ENCODE measurements around the gene KIR3DL3.
"Not testable (repeated sequence)": the region's sequence is repeated elsewhere in the genome, so short reads cannot be mapped to it uniquely, and the experiment has no call there.

KIR3DL3 gene

GRCh38 chr19:54724142-54724541 lies at the start of gene KIR3DL3:
Gene KIR3DL3, plus strand, starts transcription at chr19:54724442. Its CDS starts 55 bp downstream, at chr19:54724497.
- no peak for DNase-seq

- peak; percentile 30 to 43 for DNase-seq
These were observed 47.9 kb upstream of the KIR3DL3 start for GRCh38 chr19:54676210-54676834.

DNA sequence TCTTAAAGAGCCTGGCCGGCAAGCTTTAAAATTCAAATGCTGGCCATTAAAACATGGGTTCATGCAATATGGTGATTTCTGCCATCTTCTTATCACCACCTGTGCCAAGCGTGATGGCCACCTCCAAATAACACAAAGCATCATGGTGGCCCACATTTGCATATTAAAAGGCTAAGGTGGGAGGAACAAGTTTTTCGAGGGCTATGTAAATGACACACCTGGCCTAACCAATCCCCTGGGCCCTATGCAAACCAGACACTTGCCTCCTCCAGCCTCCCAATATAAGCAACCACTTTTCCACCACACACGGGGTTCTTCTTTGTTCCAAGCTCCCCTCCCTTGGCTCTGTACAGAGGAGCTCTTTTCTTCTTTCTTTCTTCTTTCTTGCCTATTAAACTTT lies 47.0 kb upstream of the KIR3DL3 start:
- DNase-seq = no peak

GRCh38 chr19:54681596-54681995 lies 42.6 kb upstream of the KIR3DL3 start:
- DNase-seq = not testable (repeated sequence)

DNA sequence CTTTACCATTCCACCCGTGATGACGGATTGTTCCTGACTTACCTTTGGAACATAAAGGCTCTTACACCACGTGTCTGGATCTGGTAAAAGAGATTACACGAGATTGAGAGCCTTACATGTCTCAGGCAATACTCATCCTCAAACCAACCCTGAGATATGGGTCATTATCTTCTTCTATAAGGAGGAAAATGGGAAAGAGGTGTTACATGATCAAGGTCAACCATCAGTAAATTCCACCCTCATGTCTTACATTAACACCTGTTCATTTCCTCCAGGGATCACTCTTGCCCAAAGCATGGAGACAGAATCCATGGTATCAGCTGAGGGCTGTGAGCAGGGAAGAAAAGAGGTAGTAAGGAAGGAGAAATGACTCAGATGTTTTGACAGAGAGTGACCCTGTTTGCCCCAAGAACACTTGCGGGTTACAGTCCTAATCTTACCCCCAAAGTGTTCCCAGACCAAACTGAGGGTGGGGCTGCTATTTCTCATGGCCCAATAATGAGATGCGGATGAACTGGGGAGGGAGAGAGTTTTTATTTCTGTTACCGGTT lies 41.9 kb upstream of the KIR3DL3 start:
- no peak for DNase-seq

DNA sequence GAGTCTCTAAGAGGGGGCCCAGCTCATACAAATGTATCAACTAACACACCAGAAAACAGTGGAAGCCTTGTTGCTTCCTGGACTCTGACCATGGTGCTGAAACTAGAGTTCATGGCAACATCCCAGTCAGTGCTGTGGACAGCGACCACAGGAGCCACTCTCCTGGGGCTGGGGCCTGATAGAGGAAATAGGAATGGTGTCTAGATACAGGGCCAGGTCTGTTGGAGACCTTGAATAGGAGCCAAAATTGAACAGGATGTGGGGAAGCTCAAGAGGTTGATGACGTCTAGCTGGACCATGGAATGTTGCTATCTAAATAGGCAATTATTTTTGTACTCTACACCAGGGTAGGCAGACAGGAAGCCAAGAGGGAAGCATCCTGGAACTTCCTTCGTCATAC lies 39.7 kb upstream of the KIR3DL3 start:
- DNase-seq = no peak

DNA sequence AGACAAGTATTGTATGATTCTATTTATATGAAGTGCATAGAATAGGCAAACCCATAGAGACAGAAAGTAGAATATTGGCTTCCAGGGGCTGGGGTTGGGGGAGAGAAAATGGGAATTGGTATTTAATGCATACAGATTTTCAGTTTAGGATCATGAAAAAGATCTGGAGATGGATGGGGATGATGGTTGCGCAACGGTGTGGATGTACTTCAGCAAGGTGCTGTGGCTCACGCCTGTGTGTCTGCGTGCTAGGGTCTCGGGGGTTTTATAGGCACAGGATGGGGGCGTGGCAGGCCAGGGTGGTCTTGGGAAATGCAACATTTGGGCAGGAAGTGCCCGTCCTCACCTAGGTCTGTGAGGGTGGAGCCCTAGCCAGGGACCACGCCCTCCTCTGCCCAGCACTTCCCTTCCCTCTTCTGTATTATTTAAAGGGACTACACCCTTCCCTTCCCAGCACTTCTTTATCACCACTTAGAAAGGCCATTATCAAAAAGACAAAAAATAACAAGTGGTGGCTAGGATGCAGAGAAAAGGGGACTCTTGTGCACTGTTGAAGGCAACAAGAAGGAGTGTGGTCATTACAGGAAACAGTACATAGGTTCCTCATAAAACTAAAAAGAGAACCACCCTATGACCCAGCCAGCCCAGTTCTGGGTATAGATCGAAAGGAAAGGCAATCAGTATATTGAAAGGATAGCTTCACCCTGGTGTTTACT lies 32.5 kb upstream of the KIR3DL3 start:
- DNase-seq = no peak

GRCh38 chr19:54692298-54692615 lies 32.0 kb upstream of the KIR3DL3 start:
- no peak for DNase-seq

DNA sequence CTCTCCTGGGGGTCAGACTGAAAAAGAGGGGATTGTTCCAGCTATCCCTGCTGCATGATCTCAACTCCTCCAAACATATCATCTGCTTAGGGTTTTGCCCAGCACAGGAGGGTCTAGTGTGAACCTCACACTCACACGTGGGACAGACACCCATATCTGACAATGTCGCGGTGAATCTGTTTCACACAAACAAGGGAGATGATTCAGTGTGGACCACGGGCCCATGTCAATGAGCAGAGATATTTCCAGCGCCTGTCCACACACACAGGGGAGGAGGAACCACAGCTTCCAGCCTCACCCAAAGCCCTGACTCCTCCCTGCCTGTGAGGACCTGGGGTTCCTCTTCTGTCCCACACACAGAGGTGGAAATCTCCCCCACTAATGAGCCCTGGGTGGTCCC lies 29.6 kb upstream of the KIR3DL3 start:
- DNase-seq = no peak

DNA sequence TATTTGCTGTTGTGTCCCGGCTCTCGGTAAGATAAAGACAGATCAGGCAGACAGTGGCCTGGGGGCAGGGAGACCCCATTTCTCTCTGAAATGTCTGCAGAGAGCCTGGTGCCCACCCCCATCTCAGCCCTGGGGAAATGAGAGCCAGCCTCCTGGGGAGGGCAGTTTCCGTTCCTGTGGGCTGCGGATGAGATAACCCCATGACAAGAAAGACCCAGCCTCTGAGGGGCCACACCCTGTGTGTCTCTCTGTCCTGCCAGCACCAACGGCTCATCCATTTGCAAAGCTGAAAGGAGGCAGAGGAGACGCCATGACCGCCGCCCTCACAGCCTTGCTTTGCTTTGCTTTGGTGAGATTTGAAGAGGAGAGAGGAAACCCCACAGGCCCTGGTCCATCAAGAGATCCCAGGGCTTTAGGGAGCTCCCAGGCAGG lies 28.1 kb upstream of the KIR3DL3 start:
- DNase-seq = no peak

DNA sequence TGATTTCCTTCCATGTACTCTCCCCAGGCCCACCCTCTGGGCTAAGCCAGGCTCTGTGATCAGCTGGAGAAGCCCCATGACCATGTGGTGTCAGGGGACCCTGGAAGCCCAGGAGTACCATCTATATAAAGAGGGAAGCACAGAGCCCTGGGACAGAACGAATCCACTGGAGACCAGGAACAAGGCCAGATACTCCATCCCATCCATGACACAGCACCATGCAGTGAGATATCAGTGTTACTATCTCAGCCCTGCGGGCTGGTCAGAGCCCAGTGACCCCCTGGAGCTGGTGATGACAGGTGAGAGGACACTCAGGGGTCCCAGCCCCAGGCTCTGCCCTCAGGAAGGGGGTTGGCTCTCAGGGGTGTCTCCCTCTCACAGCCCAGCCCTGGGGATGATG lies 27.5 kb upstream of the KIR3DL3 start:
- no peak for DNase-seq

- DNase-seq = not testable (repeated sequence)
These were observed 26.5 kb upstream of the KIR3DL3 start for GRCh38 chr19:54697716-54698115.

DNA sequence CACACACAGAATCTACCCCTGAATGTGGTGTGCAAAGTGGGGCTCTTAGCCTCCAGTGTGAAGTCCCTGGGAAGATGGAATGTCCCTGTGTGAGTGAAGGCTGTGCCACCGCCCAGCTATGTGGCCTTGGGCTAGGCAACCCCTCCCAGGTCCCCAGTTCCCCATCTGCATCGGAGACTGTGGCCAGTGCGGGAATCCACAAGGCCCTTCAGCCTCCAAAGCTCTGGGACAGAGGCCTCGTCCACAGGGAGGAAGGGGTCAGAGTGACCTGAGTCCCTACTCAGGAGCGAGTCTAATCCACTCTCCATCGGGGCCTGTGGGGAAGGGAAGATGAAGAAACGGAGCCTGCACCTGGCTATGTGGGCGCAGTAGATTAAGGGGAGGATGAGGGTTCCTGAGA lies 19.3 kb upstream of the KIR3DL3 start:
- DNase-seq = no peak

GRCh38 chr19:54707962-54708361 lies 16.3 kb upstream of the KIR3DL3 start:
- DNase-seq = no peak

DNA sequence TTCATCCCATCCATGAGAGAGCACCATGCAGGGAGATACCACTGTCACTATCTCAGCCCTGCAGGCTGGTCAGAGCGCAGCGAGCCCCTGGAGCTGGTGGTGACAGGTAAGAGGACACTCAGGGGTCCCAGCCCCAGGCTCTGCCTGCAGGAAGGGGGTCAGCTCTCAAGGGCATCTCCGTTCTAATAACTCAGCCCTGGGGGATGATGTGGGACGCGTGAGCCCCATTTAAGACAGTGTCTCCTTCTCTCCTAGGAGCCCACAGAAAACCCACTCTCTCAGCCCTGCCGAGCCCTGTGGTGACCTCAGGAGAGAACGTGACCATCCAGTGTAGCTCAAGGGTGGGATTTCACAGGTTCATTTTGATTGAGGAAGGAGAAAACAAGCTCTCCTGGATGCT lies 15.5 kb upstream of the KIR3DL3 start:
- no peak for DNase-seq

DNA sequence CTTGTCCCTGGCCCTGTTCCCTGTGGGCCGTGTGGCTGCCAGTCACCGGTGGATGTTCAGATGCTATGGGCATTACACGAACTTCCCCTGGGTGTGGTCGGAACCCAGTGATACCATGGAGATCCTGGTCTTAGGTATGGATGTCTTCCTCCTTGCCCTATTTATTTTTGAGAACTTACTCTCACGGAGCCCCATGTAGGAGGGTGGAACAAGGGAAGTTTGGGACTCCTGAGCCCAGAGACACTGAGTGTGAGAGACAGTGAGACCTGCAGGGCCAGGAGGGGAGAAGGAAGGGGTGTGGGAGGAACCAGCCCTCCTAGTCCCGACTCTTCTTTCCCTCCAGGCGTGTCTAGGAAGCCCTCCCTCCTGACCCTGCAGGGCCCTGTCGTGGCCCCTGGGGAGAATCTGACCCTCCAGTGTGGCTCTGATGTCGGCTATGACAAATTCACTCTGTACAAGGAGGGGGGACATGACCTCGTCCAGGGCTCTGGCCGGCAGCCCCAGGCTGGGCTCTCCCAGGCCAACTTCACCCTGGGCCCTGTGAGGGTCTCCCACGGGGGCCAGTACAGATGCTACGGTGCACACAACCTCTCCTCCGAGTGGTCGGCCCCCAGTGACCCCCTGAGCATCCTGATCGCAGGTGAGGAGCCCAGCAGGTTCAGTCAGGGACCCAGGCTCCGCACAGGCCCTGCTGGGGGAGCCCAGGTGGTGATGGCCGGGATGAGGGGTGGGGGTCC lies 14.9 kb upstream of the KIR3DL3 start:
- no peak for DNase-seq

DNA sequence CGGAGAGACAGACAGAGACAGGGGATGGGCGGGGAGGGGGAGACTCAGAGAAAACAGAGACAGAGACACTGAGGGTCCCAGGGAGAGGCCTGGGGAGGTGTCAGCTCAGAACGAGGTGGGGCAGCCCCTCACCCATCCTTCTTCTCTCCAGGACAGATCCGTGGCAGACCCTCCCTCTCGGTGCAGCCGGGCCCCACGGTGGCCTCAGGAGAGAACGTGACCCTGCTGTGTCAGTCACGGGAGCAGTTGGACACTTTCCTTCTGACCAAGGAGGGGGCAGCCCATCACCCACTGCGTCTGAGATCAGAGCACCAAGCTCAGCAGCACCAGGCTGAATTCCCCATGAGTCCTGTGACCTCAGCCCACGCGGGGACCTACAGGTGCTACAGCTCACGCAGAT lies 14.3 kb upstream of the KIR3DL3 start:
- DNase-seq = not testable (repeated sequence)

- DNase-seq = no peak
These were observed 402 bp downstream of the KIR3DL3 start for GRCh38 chr19:54724644-54725043.

DNA sequence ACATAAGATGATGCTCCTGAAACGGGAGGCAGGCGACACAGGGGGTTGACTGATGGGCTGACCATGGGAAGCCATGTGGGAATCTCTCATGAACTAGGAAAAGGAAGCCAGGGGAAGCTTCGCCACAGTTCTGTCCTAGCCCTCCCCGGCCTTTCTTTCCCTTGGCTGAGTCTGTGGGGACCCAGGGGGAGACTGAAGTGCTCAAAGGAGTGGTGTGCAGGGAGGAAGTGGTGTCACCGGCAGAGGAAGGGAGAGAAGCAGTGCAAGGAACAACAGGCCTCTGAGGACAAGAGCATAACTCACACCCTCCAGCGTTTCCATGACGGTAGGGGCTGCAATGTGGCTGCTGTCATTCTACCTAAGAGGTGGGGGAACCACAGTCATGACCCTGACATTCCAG lies 1.1 kb downstream of the KIR3DL3 start:
- no peak for DNase-seq

DNA sequence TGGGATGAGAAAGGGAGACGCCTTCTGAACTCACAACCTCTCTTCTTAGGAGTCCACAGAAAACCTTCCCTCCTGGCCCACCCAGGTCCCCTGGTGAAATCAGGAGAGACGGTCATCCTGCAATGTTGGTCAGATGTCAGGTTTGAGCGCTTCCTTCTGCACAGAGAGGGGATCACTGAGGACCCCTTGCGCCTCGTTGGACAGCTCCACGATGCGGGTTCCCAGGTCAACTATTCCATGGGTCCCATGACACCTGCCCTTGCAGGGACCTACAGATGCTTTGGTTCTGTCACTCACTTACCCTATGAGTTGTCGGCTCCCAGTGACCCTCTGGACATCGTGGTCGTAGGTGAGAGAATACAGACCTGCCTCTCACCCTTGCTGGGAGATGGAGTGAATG lies 3.3 kb downstream of the KIR3DL3 start:
- DNase-seq = no peak

DNA sequence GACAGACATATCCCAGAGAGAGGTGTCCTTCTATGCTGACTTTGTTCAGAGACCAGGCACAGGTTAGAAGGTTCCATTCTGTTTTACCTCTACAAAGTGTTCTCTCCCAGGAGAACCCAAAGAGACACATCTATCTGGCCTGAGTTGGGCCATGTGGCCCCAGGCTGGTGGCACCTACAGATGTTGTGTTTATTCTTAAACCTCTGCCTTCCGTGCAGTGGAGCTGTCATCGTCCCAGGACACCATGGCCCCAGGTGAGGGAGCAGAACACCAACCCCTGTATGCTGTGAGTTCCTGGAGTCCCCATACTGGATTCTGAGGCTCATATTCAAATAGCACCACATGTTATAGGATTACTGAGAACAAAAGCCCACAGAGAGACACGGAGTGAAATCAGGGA lies 3.9 kb downstream of the KIR3DL3 start:
- DNase-seq = no peak

DNA sequence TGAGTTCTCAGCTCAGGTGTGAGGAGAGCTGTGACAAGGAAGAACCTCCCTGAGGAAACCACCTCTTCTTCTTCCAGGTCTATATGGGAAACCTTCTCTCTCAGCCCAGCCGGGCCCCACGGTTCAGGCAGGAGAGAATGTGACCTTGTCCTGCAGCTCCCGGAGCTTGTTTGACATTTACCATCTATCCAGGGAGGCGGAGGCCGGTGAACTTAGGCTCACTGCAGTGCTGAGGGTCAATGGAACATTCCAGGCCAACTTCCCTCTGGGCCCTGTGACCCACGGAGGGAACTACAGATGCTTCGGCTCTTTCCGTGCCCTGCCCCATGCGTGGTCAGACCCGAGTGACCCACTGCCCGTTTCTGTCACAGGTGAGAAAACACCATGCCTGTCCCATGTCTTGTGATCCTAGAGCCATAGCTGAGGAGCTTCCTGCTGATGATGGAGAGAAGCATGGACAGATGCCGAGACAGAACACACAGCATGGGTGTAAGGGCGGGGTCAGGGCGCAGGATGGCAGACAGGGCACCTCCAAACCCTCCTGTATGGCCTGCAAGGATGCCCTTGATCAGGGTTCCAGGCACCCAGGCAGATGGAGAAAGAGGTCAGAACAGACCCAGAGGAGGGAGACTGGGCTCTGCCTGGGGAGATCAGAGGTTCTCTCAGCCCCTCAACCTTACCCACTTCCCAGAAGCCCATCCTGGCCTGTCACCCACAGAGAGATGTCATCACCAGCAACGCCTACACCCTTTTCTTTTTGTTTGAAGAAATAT lies 5.4 kb downstream of the KIR3DL3 start:
- no peak for DNase-seq

DNA sequence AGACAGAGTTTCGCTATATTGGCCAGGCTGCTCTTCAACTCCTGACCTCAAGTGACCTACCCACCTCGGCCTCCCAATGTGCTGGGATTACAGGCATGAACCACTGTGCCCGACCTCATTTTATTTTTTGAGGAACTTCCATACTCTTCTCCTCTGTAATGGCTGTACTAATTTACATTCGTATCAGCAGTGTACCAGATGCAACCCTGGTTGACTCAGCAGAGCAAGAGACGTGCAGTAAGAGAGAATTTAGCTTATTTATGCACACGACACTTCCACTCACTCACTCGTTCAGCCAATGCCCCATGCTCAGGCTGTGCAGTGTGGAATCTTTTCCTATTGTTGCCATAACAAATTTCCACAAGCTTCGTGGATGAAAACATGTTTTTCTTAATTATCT lies 6.9 kb downstream of the KIR3DL3 start:
- DNase-seq = no peak

All from NCI-H446 (cell line).